ENCODE measurements around the gene ENOSF1.

Gene ENOSF1

GRCh38 chr18:675307-675706 lies 37.1 kb downstream of the ENOSF1 start:
- no peak for DNase-seq (ENCODE audit: low read depth in 2 of 3, low spot score in 2 of 3)

GRCh38 chr18:673769-674168 lies 38.7 kb downstream of the ENOSF1 start:
- DNase-seq (ENCODE audit: low read depth in 2 of 3, low spot score in 2 of 3), result no peak

DNA sequence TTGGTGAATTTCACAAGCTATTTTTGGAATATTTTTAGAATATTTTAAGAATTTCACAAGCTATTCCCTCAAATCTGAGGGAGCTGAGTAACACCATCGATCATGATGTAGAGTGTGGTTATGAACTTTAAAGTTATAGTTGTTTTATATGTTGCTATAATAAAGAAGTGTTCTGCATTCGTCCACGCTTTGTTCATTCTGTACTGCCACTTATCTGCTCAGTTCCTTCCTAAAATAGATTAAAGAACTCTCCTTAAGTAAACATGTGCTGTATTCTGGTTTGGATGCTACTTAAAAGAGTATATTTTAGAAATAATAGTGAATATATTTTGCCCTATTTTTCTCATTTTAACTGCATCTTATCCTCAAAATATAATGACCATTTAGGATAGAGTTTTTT lies 39.1 kb downstream of the ENOSF1 start:
- DNase-seq (ENCODE audit: low read depth in 2 of 3, low spot score in 2 of 3), result no peak

- no peak for DNase-seq (ENCODE audit: low read depth in 2 of 3, low spot score in 2 of 3)
Observed at GRCh38 chr18:671405-671804, 41.0 kb downstream of the ENOSF1 start.

DNA sequence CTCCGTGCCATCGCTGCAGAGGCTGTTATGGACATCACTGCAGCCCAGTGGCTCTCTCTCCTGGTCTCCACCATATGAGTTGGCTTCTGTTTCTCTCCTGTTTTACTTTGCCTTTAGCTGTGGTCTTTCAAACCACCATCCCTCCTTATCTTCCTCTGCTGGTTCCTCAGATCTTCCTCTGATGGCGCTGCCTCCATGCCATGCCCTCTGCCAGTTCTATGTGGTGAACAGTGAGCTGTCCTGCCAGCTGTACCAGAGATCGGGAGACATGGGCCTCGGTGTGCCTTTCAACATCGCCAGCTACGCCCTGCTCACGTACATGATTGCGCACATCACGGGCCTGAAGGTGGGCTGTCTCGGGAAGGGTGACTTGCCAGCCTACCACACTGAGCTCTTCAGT lies 41.9 kb downstream of the ENOSF1 start:
- DNase-seq (ENCODE audit: low read depth in 2 of 3, low spot score in 2 of 3), result no peak

DNA sequence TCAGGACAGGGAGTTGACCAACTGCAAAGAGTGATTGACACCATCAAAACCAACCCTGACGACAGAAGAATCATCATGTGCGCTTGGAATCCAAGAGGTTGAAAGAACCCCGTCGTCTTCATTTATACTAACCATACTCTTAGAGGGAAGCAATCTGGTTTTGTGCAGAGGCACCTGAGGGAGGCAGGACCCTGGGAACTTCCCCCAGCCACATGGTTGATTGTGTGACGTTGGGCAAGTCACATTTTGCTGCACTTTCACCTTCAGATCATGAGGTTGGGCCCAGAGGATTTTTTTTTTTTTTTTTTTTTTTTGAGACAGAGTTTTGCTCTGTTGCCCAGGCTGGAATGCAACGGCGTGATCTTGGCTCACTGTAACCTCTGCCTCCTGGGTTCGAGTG lies 43.4 kb downstream of the ENOSF1 start:
- DNase-seq (ENCODE audit: low read depth in 2 of 3, low spot score in 2 of 3), result no peak

DNA sequence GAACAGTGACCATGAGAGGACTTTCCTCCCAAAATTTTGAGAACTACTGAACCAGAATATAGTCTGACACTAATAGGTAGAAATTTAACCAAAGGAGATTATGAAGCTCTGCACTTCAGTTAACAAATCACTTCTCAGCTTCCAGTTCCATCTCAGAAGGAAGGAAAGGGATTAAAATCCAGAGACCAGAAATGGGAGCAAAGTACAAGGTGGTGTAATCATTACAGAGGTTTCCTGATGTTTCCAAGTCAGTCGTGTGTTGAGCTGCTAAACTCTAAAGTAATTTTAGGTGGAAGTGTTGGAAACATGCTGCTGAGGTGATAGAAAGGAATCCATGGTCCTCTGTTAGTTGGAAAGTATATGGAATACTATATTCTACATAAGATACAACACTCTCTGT lies 44.2 kb downstream of the ENOSF1 start:
- DNase-seq (ENCODE audit: low read depth in 2 of 3, low spot score in 2 of 3), result no peak

DNA sequence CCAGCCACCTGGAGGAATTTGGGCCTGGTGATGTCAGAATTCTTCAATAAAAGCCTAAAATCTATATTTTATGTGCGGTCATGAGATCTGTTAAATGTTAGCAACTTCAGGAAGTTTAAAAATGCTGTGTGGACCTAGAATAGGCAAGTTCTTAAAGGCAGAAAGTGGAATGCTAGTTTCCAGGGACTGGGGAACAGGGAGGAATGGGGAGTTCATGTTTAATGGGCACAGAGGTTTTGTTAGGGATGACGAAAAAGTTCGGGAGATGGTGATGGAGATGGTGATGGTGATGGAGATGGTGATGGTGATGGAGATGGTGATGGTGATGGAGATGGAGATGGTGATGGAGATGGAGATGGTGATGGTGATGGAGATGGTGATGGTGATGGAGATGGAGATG lies 45.8 kb downstream of the ENOSF1 start:
- no peak for DNase-seq (ENCODE audit: low read depth in 2 of 3, low spot score in 2 of 3)

GRCh38 chr18:666177-666576 lies 46.3 kb downstream of the ENOSF1 start:
- DNase-seq (ENCODE audit: low read depth in 2 of 3, low spot score in 2 of 3), result no peak

DNA sequence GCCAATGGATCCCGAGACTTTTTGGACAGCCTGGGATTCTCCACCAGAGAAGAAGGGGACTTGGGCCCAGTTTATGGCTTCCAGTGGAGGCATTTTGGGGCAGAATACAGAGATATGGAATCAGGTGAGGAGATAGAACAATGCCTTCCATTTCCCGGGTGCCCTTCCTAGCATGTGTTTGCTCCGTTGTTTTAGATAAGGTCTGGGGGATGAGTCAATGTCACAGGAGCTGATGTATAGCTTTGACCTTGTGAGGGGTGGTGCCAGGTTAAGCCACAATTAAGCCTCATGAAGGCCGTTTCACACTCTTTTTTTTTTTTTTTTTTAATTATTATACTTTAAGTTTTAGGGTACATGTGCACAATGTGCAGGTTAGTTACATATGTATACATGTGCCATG lies 50.2 kb downstream of the ENOSF1 start:
- no peak for DNase-seq (ENCODE audit: low read depth in 2 of 3, low spot score in 2 of 3)

DNA sequence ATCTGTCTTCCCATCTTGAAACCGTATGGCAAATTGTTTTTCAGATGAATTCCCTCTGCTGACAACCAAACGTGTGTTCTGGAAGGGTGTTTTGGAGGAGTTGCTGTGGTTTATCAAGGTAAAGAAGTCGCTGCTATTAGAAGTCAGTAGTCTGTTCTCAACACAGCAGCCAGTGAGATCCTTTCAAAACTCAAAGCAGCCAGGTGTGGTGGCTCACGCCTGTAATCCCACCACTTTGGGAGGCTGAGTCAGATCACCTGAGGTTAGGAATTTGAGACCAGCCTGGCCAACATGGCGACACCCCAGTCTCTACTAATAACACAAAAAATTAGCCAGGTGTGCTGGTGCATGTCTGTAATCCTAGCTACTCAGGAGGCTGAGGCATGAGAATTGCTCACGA lies 52.8 kb downstream of the ENOSF1 start:
- DNase-seq (ENCODE audit: low read depth in 2 of 3, low spot score in 2 of 3), result no peak

GRCh38 chr18:658947-659533 lies 53.4 kb downstream of the ENOSF1 start:
- DNase-seq (ENCODE audit: low read depth in 2 of 3, low spot score in 2 of 3), result no peak

- DNase-seq (ENCODE audit: low read depth in 2 of 3, low spot score in 2 of 3), result peak; percentile 48 to 59 (median 51)
Observed at GRCh38 chr18:658001-658946, 54.2 kb downstream of the ENOSF1 start.

DNA sequence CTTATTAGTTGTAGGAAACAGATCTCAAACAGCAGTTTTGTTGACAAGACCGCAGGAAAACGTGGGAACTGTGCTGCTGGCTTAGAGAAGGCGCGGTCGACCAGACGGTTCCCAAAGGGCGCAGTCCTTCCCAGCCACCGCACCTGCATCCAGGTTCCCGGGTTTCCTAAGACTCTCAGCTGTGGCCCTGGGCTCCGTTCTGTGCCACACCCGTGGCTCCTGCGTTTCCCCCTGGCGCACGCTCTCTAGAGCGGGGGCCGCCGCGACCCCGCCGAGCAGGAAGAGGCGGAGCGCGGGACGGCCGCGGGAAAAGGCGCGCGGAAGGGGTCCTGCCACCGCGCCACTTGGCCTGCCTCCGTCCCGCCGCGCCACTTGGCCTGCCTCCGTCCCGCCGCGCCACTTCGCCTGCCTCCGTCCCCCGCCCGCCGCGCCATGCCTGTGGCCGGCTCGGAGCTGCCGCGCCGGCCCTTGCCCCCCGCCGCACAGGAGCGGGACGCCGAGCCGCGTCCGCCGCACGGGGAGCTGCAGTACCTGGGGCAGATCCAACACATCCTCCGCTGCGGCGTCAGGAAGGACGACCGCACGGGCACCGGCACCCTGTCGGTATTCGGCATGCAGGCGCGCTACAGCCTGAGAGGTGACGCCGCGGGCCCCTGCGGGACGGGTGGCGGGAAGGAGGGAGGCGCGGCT lies 55.0 kb downstream of the ENOSF1 start, which contains the start of gene TYMS:
TSS of gene TYMS (plus strand) at position 343 of the 690 bp plus-strand sequence. CDS start at position 433, 90 bp downstream.
- peak; percentile 18 to 53 (median 51) for DNase-seq (ENCODE audit: low read depth in 2 of 3, low spot score in 2 of 3)

DNA sequence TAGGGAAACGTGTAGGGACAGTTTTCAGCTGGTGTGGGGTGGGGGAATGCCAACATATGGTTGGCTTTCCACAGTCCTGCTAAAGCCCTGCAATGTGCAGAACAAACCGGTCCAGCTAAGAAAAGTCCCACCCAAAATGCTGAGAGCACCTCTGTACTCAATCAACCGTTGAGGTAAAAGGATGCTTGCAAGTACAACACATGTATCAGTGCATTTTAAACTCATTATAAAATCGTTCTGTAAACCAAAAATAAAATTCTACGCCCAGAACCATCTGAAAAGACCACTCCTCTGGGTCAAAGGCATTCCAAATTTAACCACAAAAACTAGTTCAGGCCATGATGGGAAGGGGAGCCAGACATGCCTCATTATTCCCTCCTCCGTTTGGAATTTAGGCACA lies 57.0 kb downstream of the ENOSF1 start:
- no peak for DNase-seq (ENCODE audit: low read depth in 2 of 3, low spot score in 2 of 3)

- DNase-seq (ENCODE audit: low read depth in 2 of 3, low spot score in 2 of 3), result no peak
Observed at GRCh38 chr18:654601-655000, 57.8 kb downstream of the ENOSF1 start.

GRCh38 chr18:653512-653911 lies 58.9 kb downstream of the ENOSF1 start:
- no peak for DNase-seq (ENCODE audit: low read depth in 2 of 3, low spot score in 2 of 3)

DNA sequence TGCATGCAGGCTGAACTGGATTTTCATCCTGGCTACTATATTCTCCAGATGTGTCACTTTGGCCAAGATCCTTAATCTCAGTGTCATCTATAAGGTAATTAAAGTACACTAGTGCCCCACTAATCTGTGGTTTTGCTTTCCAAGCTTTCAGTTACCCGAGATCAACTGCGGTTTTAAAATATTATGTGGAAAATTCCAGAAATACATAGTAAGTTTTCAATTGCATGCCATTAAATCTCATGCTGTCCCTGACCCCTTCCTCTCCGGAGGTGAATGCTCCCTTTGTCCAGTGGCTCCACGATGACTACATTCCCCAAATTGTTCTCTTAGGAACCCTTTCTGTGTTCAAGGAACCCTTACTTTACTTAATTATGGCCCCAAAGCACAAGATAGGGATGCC lies 60.3 kb downstream of the ENOSF1 start:
- DNase-seq (ENCODE audit: low read depth in 2 of 3, low spot score in 2 of 3), result no peak

DNA sequence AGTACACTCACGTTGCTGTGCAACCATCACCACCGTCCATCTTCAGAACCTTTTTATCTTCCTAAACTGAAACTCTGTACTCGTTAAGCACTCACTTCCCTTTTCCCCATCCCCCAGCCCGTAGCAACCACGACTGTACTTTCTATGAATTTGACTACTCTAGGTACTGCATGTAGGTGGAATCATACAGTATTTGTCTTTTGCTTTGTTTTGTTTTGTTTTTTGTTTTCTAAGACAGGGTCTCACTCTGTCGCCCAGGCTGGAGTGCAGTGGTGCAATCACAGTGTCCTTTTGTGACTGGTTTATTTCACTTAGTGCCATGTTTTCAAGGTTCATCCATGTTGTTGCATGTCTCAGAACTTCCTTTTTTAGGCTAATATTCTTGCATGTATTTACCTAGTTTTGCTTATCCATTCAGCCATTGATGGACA lies 62.0 kb downstream of the ENOSF1 start:
- no peak for DNase-seq (ENCODE audit: low read depth in 2 of 3, low spot score in 2 of 3)

DNA sequence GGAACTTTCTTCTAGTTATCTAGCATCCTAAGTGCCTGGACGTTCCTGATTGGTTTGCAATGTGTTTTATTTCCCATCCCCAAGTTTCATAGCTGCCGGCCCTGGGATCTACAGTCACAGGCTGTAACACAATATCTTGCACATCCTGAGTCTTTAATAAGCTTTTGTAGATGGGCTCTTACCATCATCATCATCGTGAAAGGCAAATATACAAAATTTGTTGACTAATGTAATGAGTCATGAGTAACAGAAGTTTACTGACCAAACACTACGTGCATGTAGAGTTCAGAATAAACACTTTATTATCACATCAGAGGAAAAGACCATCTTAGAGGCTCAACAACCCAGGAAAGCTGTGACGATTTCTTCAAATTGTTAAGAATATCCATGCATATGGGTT lies 63.1 kb downstream of the ENOSF1 start:
- no peak for DNase-seq (ENCODE audit: low read depth in 2 of 3, low spot score in 2 of 3)

GRCh38 chr18:647304-647703 lies 65.1 kb downstream of the ENOSF1 start:
- no peak for DNase-seq (ENCODE audit: low read depth in 2 of 3, low spot score in 2 of 3)

Measured in activated CD8-positive, alpha-beta memory T cell treated with anti-CD3 and anti-CD28 coated beads for 48 hours (primary cell).